GM19238 (cell line): ENCODE results near the gene KCTD7.
"Not testable (repeated sequence)": the region's sequence is repeated elsewhere in the genome, so short reads cannot be mapped to it uniquely, and the experiment has no call there.

Source experiments
- DNase-seq: peaks from one replicate; pipeline ENCODE4 v3.0.0; 2011; ENCODE audit warnings: low spot score; ENCODE audit not compliant: insufficient read length

The KCTD7 gene

GRCh38 chr7:66681491-66682349 lies 53.0 kb downstream of the KCTD7 start:
- peak; percentile 95 for DNase-seq

DNA sequence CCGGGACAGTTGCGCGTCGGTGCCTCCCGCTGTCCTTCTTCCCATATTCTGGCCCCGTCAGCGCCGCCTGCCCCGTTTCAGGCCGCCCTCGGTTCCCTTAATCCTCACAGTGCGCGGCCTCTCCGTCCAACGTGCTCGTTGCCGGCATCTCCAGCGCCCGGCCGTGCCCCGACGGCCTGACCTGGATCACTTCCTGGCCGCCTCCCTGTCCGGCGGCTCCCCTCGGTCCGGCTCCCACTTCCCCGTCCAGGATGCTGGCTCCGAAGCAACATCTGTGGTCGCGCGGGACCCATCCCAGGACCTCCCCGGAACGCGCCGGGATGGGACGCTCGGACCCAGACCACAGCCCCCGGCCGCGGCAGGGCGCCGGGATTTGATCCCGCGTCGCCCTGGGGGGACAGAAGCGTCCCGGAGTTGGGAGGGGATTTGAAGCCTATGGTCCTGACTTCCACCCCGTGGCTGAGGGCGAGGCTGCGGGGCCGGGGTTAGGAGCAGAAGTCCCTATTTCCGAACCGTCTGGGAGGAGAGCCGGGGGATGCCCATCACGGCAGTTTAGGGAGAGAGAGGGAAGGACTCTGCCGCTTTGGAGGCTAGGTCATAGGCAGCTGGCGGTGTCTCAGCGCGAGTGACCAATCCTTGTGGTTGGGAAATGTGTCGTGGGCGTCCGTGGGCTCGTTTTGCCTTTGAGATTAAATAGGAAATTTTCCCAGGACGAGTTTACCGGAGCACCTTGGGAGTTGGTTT lies 53.8 kb downstream of the KCTD7 start:
- DNase-seq, result no peak

- not testable (repeated sequence) for DNase-seq
Observed at GRCh38 chr7:66683094-66683769, 54.6 kb downstream of the KCTD7 start.

DNA sequence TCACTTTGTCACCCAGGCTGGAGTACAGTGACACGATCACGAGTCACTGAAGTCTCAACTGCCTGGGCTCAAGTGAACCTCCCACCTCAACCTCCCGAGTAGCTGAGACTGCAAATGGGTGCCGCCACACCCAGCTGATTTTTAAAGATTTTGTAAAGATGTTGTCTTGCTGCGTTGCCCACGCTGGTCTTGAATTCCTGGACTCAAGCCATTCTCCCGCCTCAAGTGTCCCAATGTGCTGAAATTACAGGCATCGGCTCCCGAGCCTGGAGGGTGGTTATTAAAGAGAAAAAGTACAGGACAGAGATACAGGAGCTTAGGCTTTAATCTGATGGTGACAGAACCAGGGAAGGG lies 55.1 kb downstream of the KCTD7 start:
- DNase-seq, result no peak

DNA sequence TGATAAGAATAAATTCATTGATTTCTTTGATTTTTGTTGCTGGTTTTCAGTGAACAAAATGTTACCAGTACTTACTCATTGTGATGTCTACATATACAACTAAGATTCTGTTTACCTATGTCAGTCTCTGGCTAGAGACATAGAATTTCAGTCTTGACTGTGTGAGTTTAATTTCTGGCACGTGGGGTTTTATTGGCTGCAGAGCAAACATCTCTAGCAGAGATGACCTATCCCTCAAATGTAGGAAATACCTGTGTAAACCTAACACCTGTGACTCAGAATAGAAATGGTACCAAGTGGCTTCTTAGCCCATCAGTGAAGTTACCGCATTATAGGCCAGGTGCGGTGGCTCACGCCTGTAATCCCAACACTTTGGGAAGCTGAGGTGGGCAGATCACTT lies 57.0 kb downstream of the KCTD7 start:
- not testable (repeated sequence) for DNase-seq

GRCh38 chr7:66687186-66687585 lies 58.5 kb downstream of the KCTD7 start:
- DNase-seq, result no peak

- DNase-seq, result not testable (repeated sequence)
Observed at GRCh38 chr7:66687672-66688071, 59.0 kb downstream of the KCTD7 start.

DNA sequence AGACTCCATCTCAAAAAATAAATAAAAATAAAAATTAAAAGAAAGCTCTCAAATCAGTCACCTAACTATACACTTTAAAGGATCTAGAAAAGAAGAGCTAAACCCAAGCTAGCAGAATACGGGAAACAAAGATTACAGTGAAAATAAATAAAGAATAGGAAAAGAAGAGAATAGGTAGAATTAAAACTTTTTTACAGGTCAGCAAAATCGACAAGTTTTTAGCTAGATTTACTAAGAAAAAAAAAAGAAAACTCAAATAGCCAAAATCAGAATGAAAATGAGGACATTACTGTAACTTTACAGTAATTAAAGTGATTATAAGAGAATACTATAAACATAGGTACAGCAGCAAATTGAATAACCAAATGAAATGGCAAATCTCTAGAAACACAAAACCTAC lies 60.4 kb downstream of the KCTD7 start:
- DNase-seq, result no peak

- no peak for DNase-seq
Observed at GRCh38 chr7:66693331-66693730, 64.7 kb downstream of the KCTD7 start.
